Measurements from ENCODE around the gene CGB2.
"Not testable (repeated sequence)": the region's sequence is repeated elsewhere in the genome, so short reads cannot be mapped to it uniquely, and the experiment has no call there.

The CGB2 gene

GRCh38 chr19:49065905-49066512 is 34.3 kb downstream of the CGB2 start:
- no peak for DNase-seq (ENCODE audit: low spot score)

DNA sequence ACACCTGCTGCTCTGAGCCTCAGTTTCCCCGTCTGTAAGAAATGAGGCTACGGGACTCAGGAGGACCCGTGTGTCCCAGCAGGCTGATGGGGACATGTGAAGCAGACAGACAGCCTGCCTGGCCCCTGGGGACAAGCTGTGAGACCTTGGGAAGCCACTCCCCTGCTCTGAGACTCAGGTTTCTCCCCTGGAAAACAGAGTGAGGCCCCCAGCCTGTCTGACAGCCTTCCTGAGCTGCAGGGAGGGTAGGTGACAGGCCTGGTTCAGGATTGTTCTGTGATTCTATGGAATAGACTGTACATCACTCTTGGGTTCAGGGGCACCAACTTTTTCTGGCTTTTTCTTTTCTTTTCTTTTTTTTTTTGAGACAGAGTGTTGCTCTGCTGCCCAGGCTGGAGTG is 35.9 kb downstream of the CGB2 start:
- DNase-seq (ENCODE audit: low spot score), result no peak

GRCh38 chr19:49069026-49069425 is 37.3 kb downstream of the CGB2 start:
- no peak for DNase-seq (ENCODE audit: low spot score)

DNA sequence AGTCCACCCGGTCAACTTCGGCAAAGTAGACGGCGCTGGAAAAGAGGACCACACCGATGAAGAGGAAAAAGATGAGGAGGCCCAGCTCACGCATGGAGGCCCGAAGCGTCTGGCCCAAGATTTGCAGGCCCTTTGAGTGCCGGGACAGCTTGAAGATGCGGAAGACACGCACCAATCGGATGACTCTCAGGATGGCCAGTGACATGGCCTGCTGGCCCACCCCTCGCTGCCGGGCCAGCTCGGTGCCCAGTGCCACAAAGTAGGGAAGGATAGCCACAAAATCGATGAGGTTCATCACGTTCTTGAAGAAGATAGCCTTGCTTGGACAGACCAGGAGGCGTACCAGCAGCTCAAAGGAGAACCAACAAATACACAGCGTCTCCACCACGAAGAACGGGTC is 38.7 kb downstream of the CGB2 start:
- DNase-seq (ENCODE audit: low spot score), result no peak

- DNase-seq (ENCODE audit: low spot score), result no peak
Measured at GRCh38 chr19:49071860-49072547, 40.3 kb downstream of the CGB2 start.

DNA sequence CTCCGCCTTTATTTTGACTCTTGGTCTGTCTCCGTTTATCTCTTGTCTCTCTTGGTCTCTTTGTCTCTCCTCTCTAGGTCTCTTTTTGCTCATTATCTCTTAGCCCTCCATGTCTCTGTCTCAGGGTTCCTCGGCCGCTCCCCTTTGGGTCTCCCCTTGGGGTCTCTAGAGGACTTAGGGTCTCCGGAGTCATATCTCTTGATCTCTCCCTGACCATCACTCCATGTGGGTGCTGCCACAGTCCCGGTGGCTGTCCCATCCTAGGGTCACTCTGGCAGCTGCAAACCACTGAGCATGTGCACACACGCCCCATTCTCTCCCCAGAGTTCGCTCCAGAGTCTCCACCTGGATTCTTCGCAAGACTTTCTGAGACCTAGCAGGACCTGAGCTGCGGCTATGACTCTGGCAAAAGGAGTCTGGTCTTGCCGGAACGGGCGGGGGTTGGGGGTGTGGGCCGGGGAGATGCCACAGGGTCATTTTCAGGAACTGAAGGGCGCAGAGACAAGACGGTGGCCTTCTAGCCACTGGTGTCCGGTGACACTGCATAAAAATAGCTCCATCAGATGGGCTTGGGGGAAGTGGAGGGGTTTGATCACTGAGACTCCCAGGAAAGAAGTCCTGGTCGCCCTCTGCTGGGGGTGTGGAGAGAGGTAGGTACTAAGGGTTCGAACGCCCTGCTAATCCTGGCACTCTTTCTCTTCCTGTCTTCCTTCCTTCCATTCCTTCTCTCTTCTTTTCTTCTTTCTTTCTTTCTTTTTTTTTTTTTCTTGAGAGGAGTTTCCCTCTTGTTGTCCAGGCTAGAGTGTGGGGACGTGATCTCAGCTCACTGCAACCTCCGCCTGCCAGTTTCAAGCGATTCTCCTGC is 42.1 kb downstream of the CGB2 start:
- DNase-seq (ENCODE audit: low spot score), result no peak

DNA sequence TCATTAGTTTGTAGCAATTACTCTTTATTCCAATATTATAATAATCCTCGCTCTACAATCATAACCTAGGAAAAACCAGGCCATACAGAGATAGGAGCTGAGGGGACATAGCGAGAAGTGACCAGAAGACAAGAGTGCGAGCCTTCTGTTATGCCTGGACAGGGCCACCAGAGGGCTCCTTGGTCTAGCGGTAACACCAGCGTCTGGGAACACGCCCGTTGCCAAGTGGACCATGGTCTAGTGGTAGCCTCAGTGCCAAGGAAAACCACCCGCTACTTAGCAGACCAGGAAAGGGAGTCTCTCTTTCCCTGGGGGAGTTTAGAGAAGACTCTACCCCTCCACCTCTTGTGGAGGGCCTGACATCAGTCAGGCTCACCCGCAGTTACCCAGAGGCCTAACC is 43.2 kb downstream of the CGB2 start:
- DNase-seq (ENCODE audit: low spot score), result not testable (repeated sequence)

GRCh38 chr19:49080392-49080791 is 48.7 kb downstream of the CGB2 start:
- no peak for DNase-seq (ENCODE audit: low spot score)

DNA sequence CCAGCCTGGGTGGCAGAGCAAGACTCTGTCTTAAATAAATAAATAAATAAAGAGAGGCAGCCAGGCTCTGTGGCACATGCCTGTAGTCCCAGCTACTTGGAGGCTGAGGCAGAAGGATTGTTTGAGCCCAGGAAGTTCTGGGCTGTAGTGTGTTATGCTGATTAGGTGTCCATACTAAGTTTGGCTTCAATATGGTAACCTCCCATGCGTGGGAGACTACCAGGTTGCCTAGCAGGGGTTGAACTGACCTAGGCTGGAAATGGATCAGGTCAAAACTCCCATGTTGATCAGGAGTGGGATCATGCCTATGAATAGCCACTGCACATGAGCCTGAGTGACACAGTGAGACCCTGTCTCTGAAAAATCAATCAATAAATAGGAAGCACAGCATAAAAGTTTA is 49.6 kb downstream of the CGB2 start:
- no peak for DNase-seq (ENCODE audit: low spot score)

Small RNA genes lying within 50 kb of the gene (small RNA-seq; reads per million reads assigned to genes)
- gene MIR6798, result 0 to 0.09 reads per million in 2 experiments
- 0 reads per million in 2 experiments for gene RN7SL708P
